Measurements from ENCODE around the gene GTF2I.

GTF2I gene

GRCh38 chr7:74708569-74709275 lies 51.2 kb downstream of the GTF2I start:
- no peak overlapping the region for H3K4me3 ChIP-seq (ENCODE audit: low read length)
- no peak for TF ChIP-seq CTCF (conservative IDR thresholded peaks at IDR 0.05; ENCODE audit: low read length)
- DNase-seq (ENCODE audit: low read depth), result no peak

- H3K4me3 ChIP-seq (ENCODE audit: low read length), result no peak overlapping the region
- no peak for DNase-seq (ENCODE audit: low read depth)
- no peak for TF ChIP-seq CTCF (conservative IDR thresholded peaks at IDR 0.05; ENCODE audit: low read length)
Measured at GRCh38 chr7:74709880-74710671, 52.6 kb downstream of the GTF2I start.

GRCh38 chr7:74713567-74713966 lies 56.0 kb downstream of the GTF2I start:
- no peak for DNase-seq (ENCODE audit: low read depth)
- no peak for TF ChIP-seq CTCF (conservative IDR thresholded peaks at IDR 0.05; ENCODE audit: low read length)
- no peak overlapping the region for H3K4me3 ChIP-seq (ENCODE audit: low read length)

- no peak overlapping the region for H3K4me3 ChIP-seq (ENCODE audit: low read length)
- no peak for TF ChIP-seq CTCF (conservative IDR thresholded peaks at IDR 0.05; ENCODE audit: low read length)
- no peak for DNase-seq (ENCODE audit: low read depth)
Measured at GRCh38 chr7:74717889-74718288, 60.4 kb downstream of the GTF2I start.

GRCh38 chr7:74718336-74718735 lies 60.8 kb downstream of the GTF2I start:
- H3K4me3 ChIP-seq (ENCODE audit: low read length), result no peak overlapping the region
- TF ChIP-seq CTCF (conservative IDR thresholded peaks at IDR 0.05; ENCODE audit: low read length), result no peak
- DNase-seq (ENCODE audit: low read depth), result peak; percentile 5

GRCh38 chr7:74722153-74722552 lies 64.6 kb downstream of the GTF2I start:
- no peak overlapping the region for H3K4me3 ChIP-seq (ENCODE audit: low read length)
- TF ChIP-seq CTCF (conservative IDR thresholded peaks at IDR 0.05; ENCODE audit: low read length), result no peak
- DNase-seq (ENCODE audit: low read depth), result no peak

GRCh38 chr7:74725840-74726239 lies 68.3 kb downstream of the GTF2I start:
- TF ChIP-seq CTCF (conservative IDR thresholded peaks at IDR 0.05; ENCODE audit: low read length), result no peak
- no peak overlapping the region for H3K4me3 ChIP-seq (ENCODE audit: low read length)
- no peak for DNase-seq (ENCODE audit: low read depth)
